GM12878 (cell line): Measurements from ENCODE around the gene TCF7. TPM values are rescaled to one million over a fixed set of nuclear protein-coding genes. Genes with fewer than 3 reads are reported as not detected.

Experiments
- ATAC-seq: fragments of 200-7000 bp; cut with Tn5 transposase; 3 replicates; pipeline ENCODE4 v1.9.1; 2020; ENCODE audit warnings: mild to moderate bottlenecking, moderate library complexity
- BruUV-seq: library from RNA; stranded (reverse); fragments of 400-500 nt; replicated peaks from 2 replicates; lab custom pipeline; 2021; lab: Mats Ljungman, UMichigan
- CTCF ChIA-PET: fragments of 300-600 bp; sonication (Branson Sonifier 250); formaldehyde crosslinking; extraction: SDS; loops from one replicate; lab custom pipeline; 2021; ENCODE audit warnings: inconsistent platforms; lab: Yijun Ruan, JAX
- POLR2A ChIA-PET: fragments of 350-600 bp; formaldehyde crosslinking; extraction: SDS; loops from one replicate; lab custom pipeline; 2021; ENCODE audit warnings: inconsistent platforms; lab: Charles Lee
- RAD21 ChIA-PET: fragments of 300-600 bp; sonication (Branson Sonifier 250); formaldehyde crosslinking; loops from one replicate; lab custom pipeline; 2023; ENCODE audit warnings: antibody characterized with exemption; ENCODE audit not compliant: unreplicated experiment; lab: Charles Lee
- SMC1A ChIA-PET: fragments of 300-600 bp; sonication (Branson Sonifier 250); formaldehyde crosslinking; loops from one replicate; lab custom pipeline; 2023; ENCODE audit not compliant: unreplicated experiment, uncharacterized antibody; lab: Charles Lee
- DNase-seq: peaks from one replicate; pipeline ENCODE4 v3.0.0-alpha.2; 2011; ENCODE audit warnings: low read depth, low spot score
- FAIRE-seq: peaks from 3 replicates; lab custom pipeline; 2011; peaks lifted over from hg19 to GRCh38; lab: Jason Lieb, UNC
- H2AFZ ChIP-seq: 2 replicates; pipeline ENCODE4 v1.6.0; 2011; ENCODE audit warnings: low read depth, low read length, control low read depth; ENCODE audit not compliant: control insufficient read depth
- H3K27ac ChIP-seq: 2 replicates; pipeline ENCODE4 v1.5.1; 2011; ENCODE audit warnings: control low read depth; ENCODE audit not compliant: control insufficient read depth, insufficient read depth
- H3K27me3 ChIP-seq, 2 experiments: replicated peaks in 1 of 2; 2 replicates each; pipeline versions ENCODE4 v1.6.0 to v1.6.1; 2011; ENCODE audit warnings: low read length in 1 of 2; ENCODE audit not compliant: control insufficient read depth in 2 of 2, insufficient read depth in 2 of 2
- H3K36me3 ChIP-seq, 2 experiments: 2 replicates each; pipeline ENCODE4 v1.5.1; 2011; ENCODE audit warnings: low read length in 1 of 2; ENCODE audit not compliant: control insufficient read depth in 2 of 2, insufficient read depth in 2 of 2
- H3K4me1 ChIP-seq: 2 replicates; pipeline ENCODE4 v1.6.1; 2011; ENCODE audit warnings: mild to moderate bottlenecking, low read length, moderate library complexity, mixed read lengths; ENCODE audit not compliant: control insufficient read depth, insufficient read depth
- H3K4me2 ChIP-seq: 2 replicates; pipeline ENCODE4 v1.6.0; 2011; ENCODE audit warnings: control low read depth; ENCODE audit not compliant: control insufficient read depth, insufficient read depth
- H3K4me3 ChIP-seq: fragments of 200-600 bp; sonication (generic); 2 replicates; pipeline ENCODE4 v1.5.1; 2016
- H3K79me2 ChIP-seq: 2 replicates; pipeline ENCODE4 v1.6.0; 2011; ENCODE audit warnings: low read length; ENCODE audit not compliant: control insufficient read depth, insufficient read depth
- H3K9ac ChIP-seq: 2 replicates; pipeline ENCODE4 v1.8.0; 2011; ENCODE audit warnings: low read length, control low read depth, mixed read lengths; ENCODE audit not compliant: control insufficient read depth, insufficient read depth
- H3K9me3 ChIP-seq: replicated peaks from 3 replicates; pipeline ENCODE4 v1.5.1; 2011; ENCODE audit warnings: mild to moderate bottlenecking, low read length; ENCODE audit not compliant: control insufficient read depth, insufficient read depth
- H4K20me1 ChIP-seq: 2 replicates; pipeline ENCODE4 v1.6.0; 2011; ENCODE audit not compliant: control insufficient read depth, insufficient read depth
- MYB ChIP-seq: fragments of 150-350 bp; IDR thresholded peaks from 2 replicates; pipeline ENCODE4 v1.6.1; 2014; ENCODE audit warnings: mild to moderate bottlenecking, low read depth, low read length, borderline replicate concordance
- NFIC ChIP-seq: IDR thresholded peaks from 2 replicates; pipeline ENCODE4 v1.6.1; 2012; ENCODE audit warnings: low read depth, mild to moderate bottlenecking, inconsistent platforms, low read length, moderate library complexity
- PKNOX1 ChIP-seq: fragments of 450-650 bp; IDR thresholded peaks from 2 replicates; pipeline ENCODE4 v1.6.1; 2016; ENCODE audit warnings: mild to moderate bottlenecking
- TBL1XR1 ChIP-seq: IDR thresholded peaks from 2 replicates; pipeline ENCODE4 v1.6.1; 2012; ENCODE audit warnings: low read depth, low read length, improper control_type of control experiment
- ZBTB33 ChIP-seq: fragments of 450-650 bp; IDR thresholded peaks from 2 replicates; pipeline ENCODE4 v1.6.1; 2017; ENCODE audit warnings: mild to moderate bottlenecking
- WGBS: methylation state at CpG from one replicate; pipeline ENCODE4 v1.1.6; 2016; ENCODE audit warnings: low lambda C conversion rate; ENCODE audit not compliant: insufficient replicate concordance, insufficient coverage; ENCODE audit errors: missing lambda C conversion rate; 5-methylcytosine and 5-hydroxymethylcytosine counted together
- in situ Hi-C: fragments of 300-500 bp; cut with MboI; formaldehyde crosslinking; loops from 9 replicates; pipeline ENCODE4 v1.14.3; 2018; ENCODE audit warnings: mixed read lengths
- intact Hi-C: fragments of 100-400 bp; cut with micrococcal nuclease; formaldehyde crosslinking; loops from one replicate; pipeline ENCODE4 v1.14.2; 2022; ENCODE audit not compliant: unreplicated experiment
- polyA plus RNA-seq, 11 experiments: library from polyadenylated mRNA; depleted of rRNA in 4 of 11; unstranded in 6 of 11; stranded (reverse) in 5 of 11; fragments of >200 nt; fragmentation: Nextera tagmentation in 4 of 11; fragmentation: Illumina TruSeq in 1 of 11; extraction: Ambion mirVana in 4 of 11; extraction: Trizol in 1 of 11; gene quantifications; 1 replicate in 1 of 11; 2 replicates in 10 of 11; pipeline versions ENCODE4 v1.2.1 to v1.2.3, GENCODE V29; 2011 to 2016; ENCODE audit warnings: inconsistent platforms in 2 of 11, missing spikeins in 2 of 11, low read depth in 1 of 11
- total RNA-seq, 4 experiments: library from RNA; depleted of rRNA in 3 of 4; stranded (reverse); fragments of >200 nt in 3 of 4; fragmentation: Illumina TruSeq in 1 of 4; extraction: Trizol in 1 of 4; gene quantifications; 2 replicates each; pipeline versions ENCODE4 v1.2.1 to v1.2.3, GENCODE V29; 2013 to 2021

The TCF7 gene
- total and polyA plus RNA-seq, 10 of the 15 experiments (the other 5 are each of a cell fraction or from before 2014, with no cell fraction given) = 10.0 to 60.2 (median 23.6) TPM

- SMC1A ChIA-PET = interaction anchor here (1.1 to 11.4 kb wide), 4 partner anchors 18 to 79 kb away, joined by 3 to 152 read pairs (median 6); no protein-coding TSS in a partner anchor
- Histone ChIP-seq H2AFZ (no peak overlapping the region), H3K79me2 (peaks cover 23% of the 10 kb centered on the region), H3K4me2 (peak overlapping the region; percentile 48; the same call in 1 of the 2 replicates), H3K9me3 (no peaks in the 10 kb centered on the region), H3K4me3 (no peak overlapping the region), H3K27me3 (no peaks in the 10 kb centered on the region; a peak in 1 of 4 replicates), H3K36me3 (peaks cover 2 to 3% of the 10 kb centered on the region in 2 experiments; a peak in 2 of 4 replicates), H3K27ac (no peak overlapping the region), H3K4me1 (peaks cover 25% of the 10 kb centered on the region), H3K9ac (no peak overlapping the region), H4K20me1 (no peaks in the 10 kb centered on the region)
- intact Hi-C loops = no loop called here
- RAD21 ChIA-PET = interaction anchor here (1.1 to 10.8 kb wide), 4 partner anchors 8 to 20 kb away, joined by 3 to 123 read pairs (median 47); no protein-coding TSS in a partner anchor
- no peak for TF ChIP-seq TBL1XR1
- no peak for TF ChIP-seq ZBTB33
- no peak for TF ChIP-seq MYB
- peak; percentile 15; the same call in 1 of the 2 replicates for TF ChIP-seq PKNOX1
- TF ChIP-seq NFIC = no peak
- in situ Hi-C loops = no loop called here
- FAIRE-seq (no peak), ATAC-seq (no peak), DNase-seq (no peak)
- no TSS peak for BruUV-seq
- WGBS = 88% methylated on average over 4 of the region's 4 CpGs
- POLR2A ChIA-PET = interaction anchor here (0.6 to 11.6 kb wide), 2 partner anchors 14 to 55 kb away, joined by 4 to 291 read pairs; no protein-coding TSS in a partner anchor
- CTCF ChIA-PET = interaction anchor here (0.6 to 10.7 kb wide), 8 partner anchors 14 to 319 kb away, joined by 3 to 88 read pairs (median 6); no protein-coding TSS in a partner anchor
These were observed 3.8 kb downstream of the TCF7 start for GRCh38 chr5:134118212-134118835.
